Prostate gland (tissue), 2 donors: Measurements from ENCODE around the gene CHAF1A.

Experiments
- POLR2A ChIP-seq: fragments of 450-650 bp; IDR thresholded peaks from one replicate; pipeline ENCODE4 v1.6.1; 2016; ENCODE audit warnings: antibody characterized with exemption, mild to moderate bottlenecking
- POLR2AphosphoS5 ChIP-seq: sonication (generic); formaldehyde crosslinking; IDR thresholded peaks from one replicate; pipeline ENCODE4 v1.6.1; 2017; ENCODE audit warnings: antibody characterized with exemption
- TF ChIP-seq, protein P1 (sequence below), 4 experiments: fragments of 200-600 bp in 2 of 4; fragments of 450-650 bp in 2 of 4; sonication (generic) in 2 of 4; IDR thresholded peaks; 1 replicate in 3 of 4; 2 replicates in 1 of 4; pipeline ENCODE4 v1.5.1; 2016 to 2019; ENCODE audit warnings: antibody characterized with exemption in 4 of 4, mild to moderate bottlenecking in 2 of 4, moderate library complexity in 2 of 4

DNA sequence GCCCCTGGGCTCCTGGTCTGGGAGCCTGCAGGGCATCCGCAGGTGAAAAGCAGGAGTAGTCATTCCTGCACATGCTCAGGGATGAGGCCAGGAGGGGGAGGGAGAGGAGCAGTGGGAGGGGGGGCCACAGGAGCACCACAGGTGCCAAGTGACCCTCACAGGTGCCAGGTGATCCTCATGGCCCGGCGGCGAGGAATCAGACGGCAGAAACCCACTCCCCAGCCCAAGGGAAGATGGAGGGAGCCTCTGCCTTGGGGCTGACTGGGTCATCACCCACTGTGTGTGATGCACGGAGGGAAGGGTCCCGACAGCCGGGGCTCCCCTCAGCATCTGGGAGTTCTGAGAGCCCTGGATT, 29.4 kb upstream of the CHAF1A start:
- TF ChIP-seq, protein P1, sequence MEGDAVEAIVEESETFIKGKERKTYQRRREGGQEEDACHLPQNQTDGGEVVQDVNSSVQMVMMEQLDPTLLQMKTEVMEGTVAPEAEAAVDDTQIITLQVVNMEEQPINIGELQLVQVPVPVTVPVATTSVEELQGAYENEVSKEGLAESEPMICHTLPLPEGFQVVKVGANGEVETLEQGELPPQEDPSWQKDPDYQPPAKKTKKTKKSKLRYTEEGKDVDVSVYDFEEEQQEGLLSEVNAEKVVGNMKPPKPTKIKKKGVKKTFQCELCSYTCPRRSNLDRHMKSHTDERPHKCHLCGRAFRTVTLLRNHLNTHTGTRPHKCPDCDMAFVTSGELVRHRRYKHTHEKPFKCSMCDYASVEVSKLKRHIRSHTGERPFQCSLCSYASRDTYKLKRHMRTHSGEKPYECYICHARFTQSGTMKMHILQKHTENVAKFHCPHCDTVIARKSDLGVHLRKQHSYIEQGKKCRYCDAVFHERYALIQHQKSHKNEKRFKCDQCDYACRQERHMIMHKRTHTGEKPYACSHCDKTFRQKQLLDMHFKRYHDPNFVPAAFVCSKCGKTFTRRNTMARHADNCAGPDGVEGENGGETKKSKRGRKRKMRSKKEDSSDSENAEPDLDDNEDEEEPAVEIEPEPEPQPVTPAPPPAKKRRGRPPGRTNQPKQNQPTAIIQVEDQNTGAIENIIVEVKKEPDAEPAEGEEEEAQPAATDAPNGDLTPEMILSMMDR (IDR thresholded peaks at IDR 0.05): no peak
- TF ChIP-seq POLR2AphosphoS5 (no peak), POLR2A (no peak)
